ENCODE results near the gene UACA. TPM values are rescaled to one million over a fixed set of nuclear protein-coding genes. Genes with fewer than 3 reads are reported as not detected.

Gene UACA
- total RNA-seq, 1 experiment from 2014 or later = 44.8 TPM

- no peak for DNase-seq (ENCODE audit: low spot score)
- Mint-ChIP-seq H3K27ac (no peak overlapping the region), H3K4me3 (peak overlapping the region; percentile 84), H3K4me1 (peaks cover 49% of the 10 kb centered on the region), H3K27me3 (ENCODE audit: low read depth) (peaks cover 3% of the 10 kb centered on the region; the same call in 1 of the 2 replicates), H3K36me3 (no peaks in the 10 kb centered on the region), H3K9me3 (no peaks in the 10 kb centered on the region)
- no peak for TF ChIP-seq HMGA2 (CRISPR knock-in tag; IDR thresholded peaks at IDR 0.05)
- ChIA-PET POLR2A (no interaction called here), CTCF (interaction anchor here (0.8 kb wide), 1 partner anchor 50 kb away, joined by 3 read pairs; no protein-coding TSS in a partner anchor)
- no peak for ATAC-seq
Measured at GRCh38 chr15:70761931-70762468, 1.4 kb downstream of the UACA start.

DNA sequence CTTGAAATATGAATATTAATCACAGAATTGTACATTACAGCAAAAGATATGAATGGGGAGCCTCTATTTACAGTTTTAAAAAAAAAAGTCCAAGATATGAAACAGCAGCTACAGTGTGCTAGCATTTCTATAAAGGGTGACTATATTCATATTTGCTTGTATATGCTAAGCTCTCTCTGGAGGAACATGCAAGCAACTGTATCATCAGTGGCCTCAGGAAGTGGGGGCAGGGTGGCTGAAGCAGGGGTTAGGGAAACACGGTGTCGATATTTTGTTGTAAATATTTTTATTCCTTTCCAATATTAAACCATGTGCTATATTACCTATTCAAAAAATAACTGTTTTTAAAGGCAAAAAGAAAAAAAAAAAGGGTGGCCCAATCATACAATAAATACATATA is 2.3 kb downstream of the UACA start:
- TF ChIP-seq TEAD1 (CRISPR knock-in tag; IDR thresholded peaks at IDR 0.05) (no peak), ZNF138 (CRISPR knock-in tag; conservative IDR thresholded peaks at IDR 0.05) (no peak), USF2 (CRISPR knock-in tag; IDR thresholded peaks at IDR 0.05) (no peak), ELF4 (CRISPR knock-in tag; IDR thresholded peaks at IDR 0.05; ENCODE audit: low read depth) (no peak), PREB (CRISPR knock-in tag; IDR thresholded peaks at IDR 0.05; ENCODE audit: borderline replicate concordance) (no peak), ZNF512 (CRISPR knock-in tag; IDR thresholded peaks at IDR 0.05; ENCODE audit: borderline replicate concordance) (no peak), EMX1 (CRISPR knock-in tag; IDR thresholded peaks at IDR 0.05) (no peak), ZNF263 (CRISPR knock-in tag; IDR thresholded peaks at IDR 0.05; ENCODE audit: low read depth) (no peak), ATF1 (CRISPR knock-in tag; IDR thresholded peaks at IDR 0.05) (no peak), RORB (CRISPR knock-in tag; IDR thresholded peaks at IDR 0.05) (no peak), NFATC4 (CRISPR knock-in tag; IDR thresholded peaks at IDR 0.05) (no peak), ZNF121 (CRISPR knock-in tag; IDR thresholded peaks at IDR 0.05) (no peak)
- TF ChIP-seq, protein P1, sequence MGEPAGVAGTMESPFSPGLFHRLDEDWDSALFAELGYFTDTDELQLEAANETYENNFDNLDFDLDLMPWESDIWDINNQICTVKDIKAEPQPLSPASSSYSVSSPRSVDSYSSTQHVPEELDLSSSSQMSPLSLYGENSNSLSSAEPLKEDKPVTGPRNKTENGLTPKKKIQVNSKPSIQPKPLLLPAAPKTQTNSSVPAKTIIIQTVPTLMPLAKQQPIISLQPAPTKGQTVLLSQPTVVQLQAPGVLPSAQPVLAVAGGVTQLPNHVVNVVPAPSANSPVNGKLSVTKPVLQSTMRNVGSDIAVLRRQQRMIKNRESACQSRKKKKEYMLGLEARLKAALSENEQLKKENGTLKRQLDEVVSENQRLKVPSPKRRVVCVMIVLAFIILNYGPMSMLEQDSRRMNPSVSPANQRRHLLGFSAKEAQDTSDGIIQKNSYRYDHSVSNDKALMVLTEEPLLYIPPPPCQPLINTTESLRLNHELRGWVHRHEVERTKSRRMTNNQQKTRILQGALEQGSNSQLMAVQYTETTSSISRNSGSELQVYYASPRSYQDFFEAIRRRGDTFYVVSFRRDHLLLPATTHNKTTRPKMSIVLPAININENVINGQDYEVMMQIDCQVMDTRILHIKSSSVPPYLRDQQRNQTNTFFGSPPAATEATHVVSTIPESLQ (CRISPR knock-in tag; IDR thresholded peaks at IDR 0.05) = no peak
- TF ChIP-seq, protein P2, sequence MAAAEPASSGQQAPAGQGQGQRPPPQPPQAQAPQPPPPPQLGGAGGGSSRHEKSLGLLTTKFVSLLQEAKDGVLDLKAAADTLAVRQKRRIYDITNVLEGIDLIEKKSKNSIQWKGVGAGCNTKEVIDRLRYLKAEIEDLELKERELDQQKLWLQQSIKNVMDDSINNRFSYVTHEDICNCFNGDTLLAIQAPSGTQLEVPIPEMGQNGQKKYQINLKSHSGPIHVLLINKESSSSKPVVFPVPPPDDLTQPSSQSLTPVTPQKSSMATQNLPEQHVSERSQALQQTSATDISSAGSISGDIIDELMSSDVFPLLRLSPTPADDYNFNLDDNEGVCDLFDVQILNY (CRISPR knock-in tag; IDR thresholded peaks at IDR 0.05) = no peak
- TF ChIP-seq, protein P3, sequence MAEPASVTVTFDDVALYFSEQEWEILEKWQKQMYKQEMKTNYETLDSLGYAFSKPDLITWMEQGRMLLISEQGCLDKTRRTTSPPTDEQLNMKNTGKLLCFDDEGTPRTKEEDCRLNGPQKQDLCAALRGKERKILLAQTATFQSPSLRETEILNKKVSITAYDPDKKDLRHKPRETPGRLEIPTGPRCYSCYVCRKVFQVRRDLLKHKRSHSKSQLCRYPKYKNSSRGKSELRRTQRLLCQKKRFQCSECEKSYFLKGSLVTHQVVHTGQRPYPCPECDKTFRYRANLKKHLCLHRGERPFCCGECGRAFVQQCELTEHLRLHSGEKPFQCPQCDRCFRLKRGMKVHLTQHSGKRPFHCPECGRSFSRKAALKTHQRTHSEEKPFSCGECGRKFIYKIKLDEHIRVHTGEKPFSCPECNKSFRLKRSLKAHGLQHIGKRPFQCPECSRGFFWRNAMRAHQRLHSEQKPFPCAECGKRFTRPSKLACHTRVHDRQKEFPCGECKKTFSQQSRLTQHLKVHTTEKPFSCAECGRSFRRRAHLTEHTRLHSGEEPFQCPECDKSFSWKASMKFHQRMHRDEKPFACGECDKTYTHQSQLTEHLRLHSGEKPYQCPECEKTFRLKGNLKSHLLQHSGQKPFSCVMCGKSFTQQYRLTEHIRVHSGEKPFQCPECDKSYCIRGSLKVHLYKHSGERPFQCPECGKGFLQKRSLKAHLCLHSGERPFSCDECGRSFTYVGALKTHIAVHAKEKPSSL (CRISPR knock-in tag; conservative IDR thresholded peaks at IDR 0.05) = no peak
- DNase-seq (ENCODE audit: low spot score) (no peak), ATAC-seq (no peak)
- Mint-ChIP-seq H3K27me3 (ENCODE audit: low read depth) (peaks cover 3% of the 10 kb centered on the region; the same call in 1 of the 2 replicates), H3K4me1 (peaks cover 49% of the 10 kb centered on the region), H3K4me3 (no peak overlapping the region), H3K36me3 (no peaks in the 10 kb centered on the region), H3K27ac (no peak overlapping the region), H3K9me3 (no peaks in the 10 kb centered on the region)
- ChIA-PET CTCF (interaction anchor here (0.7 kb wide), 1 partner anchor 12 kb away, joined by 3 read pairs; no protein-coding TSS in a partner anchor), POLR2A (no interaction called here)
